Stimulated activated CD8-positive, alpha-beta memory T cell treated with anti-CD3 and anti-CD28 coated beads, Interleukin-4, amount 100 ng/mL, for 48 hours (primary cell): Measurements from ENCODE around the gene ACACB.
A peak's percentile ranks its signal among the peaks of the same experiment; 100 is the strongest.
"Not testable (repeated sequence)": the region's sequence is repeated elsewhere in the genome, so short reads cannot be mapped to it uniquely, and the experiment has no call there.

Experiments
- DNase-seq: peaks from one replicate; pipeline ENCODE4 v3.0.0-alpha.2; 2020

The ACACB gene

GRCh38 chr12:109147954-109148353, 31.6 kb downstream of the ACACB start:
- no peak for DNase-seq

DNA sequence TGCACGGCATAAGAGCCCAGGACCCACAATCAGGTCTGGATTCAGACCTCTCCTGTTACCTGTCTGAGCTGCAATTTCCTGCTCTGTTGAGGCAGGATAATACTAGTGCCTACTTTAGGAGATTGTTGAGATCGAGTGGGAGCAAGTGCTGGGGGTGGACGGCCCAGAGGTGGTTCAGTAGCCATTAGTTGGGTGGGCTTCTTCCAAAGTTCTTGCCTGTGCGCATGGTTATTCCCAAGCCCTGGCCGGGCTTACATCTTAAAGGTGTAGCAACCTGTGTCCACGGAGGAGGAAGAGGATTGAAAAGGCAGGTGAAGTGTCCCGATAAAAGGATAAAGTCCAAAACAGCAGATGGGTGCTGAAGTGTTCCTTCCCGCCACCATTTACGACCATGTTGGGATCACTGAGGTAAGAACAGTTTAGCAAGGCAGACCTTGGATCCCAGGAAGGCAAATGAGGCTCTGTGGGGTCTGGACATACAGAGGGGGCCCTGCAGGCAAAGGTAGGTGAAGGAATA, 33.8 kb downstream of the ACACB start:
- no peak for DNase-seq

DNA sequence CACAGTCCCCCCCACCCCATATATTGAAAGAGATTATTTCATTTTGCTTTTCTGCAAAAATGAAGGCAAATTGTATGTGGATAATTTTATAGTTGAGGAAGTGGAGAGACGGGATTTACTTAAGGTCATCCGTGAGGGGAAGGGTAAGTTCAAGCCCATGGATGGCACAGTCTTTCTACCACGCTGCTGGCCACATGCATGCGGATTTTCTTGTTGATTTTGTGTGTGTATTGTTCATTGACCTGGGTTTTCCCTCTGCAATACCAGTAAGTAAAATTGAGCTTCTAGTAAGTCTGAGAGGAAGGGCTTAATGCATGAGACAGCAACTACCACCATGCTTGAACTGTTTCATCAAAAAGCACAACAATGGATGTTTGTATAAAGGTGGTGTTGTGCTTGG, 35.1 kb downstream of the ACACB start:
- DNase-seq = no peak

DNA sequence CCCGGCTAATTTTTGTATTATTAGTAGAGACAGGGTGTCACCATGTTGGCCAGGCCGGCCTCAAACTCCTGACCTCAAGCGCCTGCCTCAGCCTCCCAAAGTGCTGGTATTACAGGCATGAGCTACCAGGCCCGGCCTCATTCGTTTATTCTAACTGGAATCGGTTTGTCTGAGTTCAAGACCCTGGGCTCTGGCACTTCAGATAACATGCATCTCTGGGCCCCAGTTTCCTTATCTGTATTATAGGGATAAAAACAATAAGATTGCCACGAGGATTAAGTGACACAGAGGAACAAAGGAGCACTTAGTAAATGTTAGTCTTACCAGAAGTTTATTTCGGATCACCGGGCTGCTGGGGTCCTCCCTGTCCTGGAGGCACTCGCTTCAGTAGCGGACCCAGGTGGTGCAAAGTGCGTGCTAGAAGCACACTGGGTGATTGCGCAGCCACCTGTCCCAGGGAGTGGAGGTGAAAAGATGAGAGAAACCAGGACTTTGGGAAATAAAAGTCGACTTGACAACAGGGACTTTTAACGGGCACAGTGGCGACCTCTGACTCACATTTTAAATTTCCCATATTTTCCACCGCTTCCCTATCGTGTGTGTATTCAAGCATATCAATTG, 37.5 kb downstream of the ACACB start:
- DNase-seq = peak; percentile 27

- peak; percentile 86 for DNase-seq
Observed at GRCh38 chr12:109154451-109155438, 38.4 kb downstream of the ACACB start.

GRCh38 chr12:109156036-109156435, 39.6 kb downstream of the ACACB start:
- no peak for DNase-seq

DNA sequence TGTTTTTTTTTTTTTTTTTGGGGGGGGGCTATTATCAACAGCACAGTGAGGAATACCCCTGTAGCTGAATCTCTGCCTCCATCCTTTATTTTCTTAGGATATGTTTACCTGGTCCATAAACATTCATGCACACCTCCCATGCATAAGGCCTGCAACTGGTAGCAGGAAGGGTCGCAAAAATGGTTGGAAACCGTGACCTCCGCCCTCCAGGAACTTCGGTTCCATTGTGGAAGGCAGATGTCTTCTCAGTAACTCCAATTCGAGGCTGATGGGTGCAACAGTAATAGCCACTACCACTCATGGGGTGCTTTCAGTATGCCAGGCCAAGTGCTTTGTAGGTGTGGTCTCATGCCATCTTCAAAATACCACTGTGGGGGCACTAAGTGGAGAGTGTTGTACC, 40.2 kb downstream of the ACACB start:
- DNase-seq = no peak

- DNase-seq = no peak
Observed at GRCh38 chr12:109157986-109158385, 41.6 kb downstream of the ACACB start.

DNA sequence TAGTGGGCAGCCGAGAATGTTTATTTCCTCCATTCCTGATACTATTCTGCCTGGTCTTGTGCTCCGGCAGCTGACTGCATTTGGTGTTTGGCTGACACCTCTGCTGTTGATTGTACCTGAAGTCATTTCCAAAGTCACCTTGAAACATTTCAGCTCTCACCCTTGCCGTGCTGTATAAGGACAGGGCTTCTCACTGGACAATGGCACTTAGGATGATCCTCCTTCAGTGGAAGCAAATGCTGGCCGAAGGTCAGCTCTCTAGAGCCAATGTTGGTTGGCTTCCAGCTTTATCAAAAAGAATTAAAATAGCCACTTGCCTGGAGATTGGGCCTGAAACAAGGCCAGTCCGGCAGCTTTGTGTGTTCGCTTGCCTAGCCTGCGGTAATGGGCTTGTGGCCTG, 44.0 kb downstream of the ACACB start:
- no peak for DNase-seq

- no peak for DNase-seq
Observed at GRCh38 chr12:109160873-109161272, 44.5 kb downstream of the ACACB start.

GRCh38 chr12:109162551-109162950, 46.2 kb downstream of the ACACB start:
- no peak for DNase-seq

DNA sequence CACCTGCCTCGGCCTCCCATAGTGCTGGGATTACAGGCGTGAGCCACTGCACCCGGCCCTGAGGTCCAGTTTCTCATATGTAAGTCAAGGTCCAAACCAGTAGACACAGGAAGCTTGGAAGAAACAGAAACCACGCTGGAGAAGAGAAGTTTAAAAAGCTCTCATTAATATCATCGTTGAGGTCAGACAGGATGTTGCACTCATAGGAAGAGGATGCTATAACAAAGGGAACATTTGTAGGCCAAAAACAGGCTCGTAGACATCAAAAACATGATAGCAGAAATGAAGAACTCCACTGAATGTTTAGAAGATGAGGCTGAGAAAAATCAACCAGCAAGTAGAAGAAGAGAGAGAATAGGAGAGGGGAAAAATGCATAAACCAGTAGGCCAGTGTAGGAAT, 46.8 kb downstream of the ACACB start:
- DNase-seq = no peak

DNA sequence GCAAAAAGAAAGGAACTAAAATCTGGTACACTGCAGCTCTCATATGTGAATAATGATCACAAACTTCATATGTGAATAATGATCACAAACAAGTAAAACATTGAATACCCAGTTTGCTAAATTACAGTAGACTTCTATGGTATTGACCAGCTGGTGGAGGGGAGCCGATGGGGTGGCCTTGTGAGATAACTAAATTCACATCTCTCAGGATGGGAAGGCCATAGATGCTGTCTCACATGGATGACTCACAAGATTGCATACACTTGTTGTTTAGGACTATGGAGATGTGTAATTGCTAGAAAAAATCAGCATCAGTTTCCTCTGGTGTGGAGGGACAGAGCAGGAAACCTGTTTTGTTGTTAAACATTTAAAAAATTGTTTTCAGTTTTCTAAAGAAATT, 49.2 kb downstream of the ACACB start:
- no peak for DNase-seq

- no peak for DNase-seq
Observed at GRCh38 chr12:109166371-109166770, 50.0 kb downstream of the ACACB start.

GRCh38 chr12:109167781-109168180, 51.4 kb downstream of the ACACB start:
- no peak for DNase-seq

DNA sequence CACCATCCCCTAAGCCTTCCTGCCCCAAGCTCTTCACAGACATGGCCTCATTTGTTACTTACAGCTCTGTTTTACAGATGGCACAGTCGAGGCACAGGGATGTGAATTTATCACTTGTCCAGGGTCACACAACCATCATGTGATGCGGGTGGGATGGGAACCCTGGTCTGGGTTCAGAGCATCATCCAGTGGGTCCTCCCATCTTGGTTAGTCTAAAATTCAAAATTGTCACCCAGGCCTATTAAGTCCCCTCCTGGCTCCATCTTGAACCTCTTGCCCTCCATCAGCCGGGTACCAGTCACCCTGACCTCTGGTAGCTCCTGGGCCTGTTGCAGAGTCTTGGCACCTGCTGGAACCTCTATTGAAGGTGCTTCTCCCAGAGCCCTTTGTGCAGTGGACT, 52.9 kb downstream of the ACACB start:
- no peak for DNase-seq

- no peak for DNase-seq
Observed at GRCh38 chr12:109169686-109170085, 53.3 kb downstream of the ACACB start.

GRCh38 chr12:109170324-109170723, 53.9 kb downstream of the ACACB start:
- no peak for DNase-seq

DNA sequence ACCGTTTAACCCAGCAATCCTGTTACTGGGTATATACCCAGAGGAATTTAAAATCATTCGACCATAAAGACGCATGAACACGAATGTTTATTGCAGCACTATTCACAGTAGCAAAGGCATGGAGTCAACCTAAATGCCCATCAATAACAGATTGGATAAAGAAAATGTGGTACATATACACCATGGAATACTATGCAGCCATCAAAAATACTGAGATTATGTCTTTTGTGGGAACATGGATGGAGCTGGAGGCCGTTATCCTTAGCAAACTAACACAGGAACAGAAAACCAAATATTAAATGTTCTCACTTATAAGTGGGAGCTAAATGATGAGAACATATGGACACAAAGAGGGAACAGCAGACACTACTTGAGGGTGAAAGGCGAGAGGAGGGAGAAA, 56.4 kb downstream of the ACACB start:
- not testable (repeated sequence) for DNase-seq

GRCh38 chr12:109173443-109174240, 57.3 kb downstream of the ACACB start:
- DNase-seq = no peak

DNA sequence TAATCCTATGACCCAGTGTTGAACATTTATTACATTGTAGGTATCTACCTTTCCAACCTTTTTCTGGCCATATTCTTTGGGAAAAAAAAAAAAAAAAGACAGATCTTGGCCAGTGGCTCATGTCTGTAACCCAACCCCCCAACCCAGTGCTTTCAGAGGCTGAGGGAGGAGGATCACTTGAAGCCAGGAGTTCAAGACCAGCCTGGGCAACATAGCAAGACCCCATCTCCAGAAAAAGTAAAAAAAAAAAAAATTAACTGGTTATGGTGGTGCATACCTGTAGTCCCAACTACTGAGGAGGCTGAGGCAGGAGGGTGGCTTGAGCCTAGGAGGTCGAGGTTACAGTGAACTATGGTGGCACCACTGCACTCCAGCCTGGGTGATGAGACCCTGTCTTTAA, 58.1 kb downstream of the ACACB start:
- DNase-seq = no peak

- DNase-seq = no peak
Observed at GRCh38 chr12:109178532-109178931, 62.1 kb downstream of the ACACB start.

DNA sequence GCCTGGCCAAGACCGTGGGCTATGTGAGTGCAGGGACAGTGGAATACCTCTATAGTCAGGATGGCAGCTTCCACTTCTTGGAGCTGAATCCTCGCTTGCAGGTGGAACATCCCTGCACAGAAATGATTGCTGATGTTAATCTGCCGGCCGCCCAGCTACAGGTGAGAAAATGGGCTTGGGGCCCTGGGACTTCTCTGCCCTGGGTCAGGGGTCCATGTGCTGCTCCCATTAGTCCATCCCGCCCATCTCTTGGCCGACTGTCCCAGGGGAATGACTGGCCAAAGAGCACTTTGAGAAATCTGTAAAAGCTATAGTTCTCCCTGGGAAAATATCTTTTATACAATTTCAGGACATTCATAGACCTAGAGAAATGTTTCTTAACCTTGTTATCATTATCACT, 63.5 kb downstream of the ACACB start:
- DNase-seq = no peak
